HG02981 (cell line): ENCODE data around the gene SHH.

Source experiments
- ATAC-seq: cut with Tn5 transposase; IDR thresholded peaks from one replicate; pipeline ENCODE4 v1.9.1; 2021; ENCODE audit warnings: mild to moderate bottlenecking, moderate library complexity; ENCODE audit not compliant: unreplicated experiment

The SHH gene

DNA sequence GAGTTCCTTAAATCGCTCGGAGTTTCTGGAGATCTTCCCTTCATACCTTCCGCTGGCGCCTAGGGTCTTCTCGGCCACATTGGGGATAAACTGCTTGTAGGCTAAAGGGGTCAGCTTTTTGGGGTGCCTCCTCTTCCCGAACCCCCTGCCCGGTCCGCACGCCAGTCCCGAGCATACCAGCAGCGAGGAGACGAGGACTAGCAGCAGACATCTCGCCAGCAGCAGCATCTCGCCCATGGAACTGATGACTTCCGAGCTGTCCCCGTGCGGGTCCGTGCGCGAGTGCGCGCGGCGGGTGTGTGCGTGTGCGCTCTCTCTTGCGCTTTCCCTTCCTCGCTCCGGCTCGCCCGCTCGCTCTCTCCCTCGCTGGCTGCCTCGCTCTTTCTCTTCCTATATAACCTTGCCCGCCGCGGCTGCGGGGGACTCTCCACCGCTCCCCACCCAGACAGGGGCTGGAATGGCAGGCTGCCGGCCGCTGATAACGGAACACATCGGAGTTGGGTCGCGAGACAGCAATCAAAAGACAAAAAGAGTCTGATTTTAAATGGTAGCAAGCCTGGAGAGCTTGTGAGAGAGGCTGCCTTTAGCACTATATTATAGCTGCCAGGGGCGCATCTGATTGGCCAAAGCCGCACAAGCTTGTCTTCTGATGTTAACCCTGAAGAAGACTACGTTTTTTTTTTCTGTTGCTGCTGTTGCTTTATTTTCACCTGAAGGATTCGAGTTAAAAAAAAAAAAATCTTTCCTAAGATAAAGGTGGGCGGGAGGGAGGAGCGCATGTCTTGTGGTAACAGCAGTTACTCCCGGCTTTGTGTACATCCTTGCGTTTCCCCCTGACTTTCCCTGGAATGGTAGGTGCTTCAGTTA, at the start of gene SHH:
Gene SHH (minus strand): TSS at position 569 of the 867 bp plus-strand sequence. CDS start 341 bp downstream, at position 228.
- ATAC-seq: no peak

- ATAC-seq: no peak
Observed at GRCh38 chr7:155861480-155861868, 49.2 kb upstream of the SHH start.

DNA sequence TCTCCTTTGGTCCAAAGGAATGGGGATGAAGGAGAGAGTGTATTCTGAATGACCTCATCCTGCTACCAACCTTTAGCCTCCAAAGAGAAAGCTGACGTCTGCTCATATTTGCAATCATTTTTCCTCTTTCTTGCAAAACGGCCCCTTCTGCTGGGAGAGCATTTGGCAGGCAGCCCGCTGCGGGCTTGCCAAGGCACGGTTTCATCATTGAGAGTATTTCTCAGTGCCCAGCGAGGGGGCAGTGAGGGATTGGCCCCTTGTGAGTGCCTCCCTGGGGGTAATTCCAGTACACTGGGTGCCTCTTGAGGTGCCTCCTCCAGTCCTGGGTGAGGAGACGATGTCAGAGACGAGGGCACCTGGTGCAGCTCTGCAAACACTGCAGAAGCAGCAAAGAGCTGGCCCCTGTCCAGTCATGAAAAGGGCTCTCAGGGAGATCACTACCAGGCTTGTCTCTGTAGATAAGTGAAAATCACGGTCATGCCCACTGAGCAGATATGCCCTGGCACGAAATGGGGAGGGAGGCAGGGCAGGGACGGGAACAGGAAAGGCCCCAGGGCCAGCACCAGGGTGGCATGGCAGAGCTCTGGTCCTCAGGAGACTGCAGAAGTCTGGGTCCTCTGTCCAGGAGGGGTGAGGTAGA, 48.7 kb upstream of the SHH start:
- ATAC-seq: no peak

GRCh38 chr7:155860461-155860839, 48.2 kb upstream of the SHH start:
- no peak for ATAC-seq

GRCh38 chr7:155858521-155859061, 46.3 kb upstream of the SHH start:
- ATAC-seq: no peak

DNA sequence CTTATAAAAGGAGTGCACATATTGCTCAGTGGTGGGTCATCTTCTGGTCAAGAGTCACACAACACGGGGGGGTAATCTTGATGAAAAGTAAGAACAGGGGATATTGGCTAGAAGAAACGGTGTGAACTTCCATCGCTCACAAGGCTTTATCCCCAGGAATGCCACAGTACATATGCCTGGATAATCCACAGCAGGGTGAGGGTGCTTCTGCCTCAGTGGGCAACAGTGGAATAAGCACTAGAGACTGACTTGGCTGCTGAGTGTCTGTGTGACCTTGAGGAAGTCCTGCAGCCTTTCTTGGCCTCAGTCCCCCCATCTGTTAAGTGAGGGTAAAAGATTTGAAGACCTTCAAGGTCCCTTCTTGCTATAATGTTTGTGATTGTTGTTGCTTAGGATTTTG, 44.9 kb upstream of the SHH start:
- no peak for ATAC-seq

DNA sequence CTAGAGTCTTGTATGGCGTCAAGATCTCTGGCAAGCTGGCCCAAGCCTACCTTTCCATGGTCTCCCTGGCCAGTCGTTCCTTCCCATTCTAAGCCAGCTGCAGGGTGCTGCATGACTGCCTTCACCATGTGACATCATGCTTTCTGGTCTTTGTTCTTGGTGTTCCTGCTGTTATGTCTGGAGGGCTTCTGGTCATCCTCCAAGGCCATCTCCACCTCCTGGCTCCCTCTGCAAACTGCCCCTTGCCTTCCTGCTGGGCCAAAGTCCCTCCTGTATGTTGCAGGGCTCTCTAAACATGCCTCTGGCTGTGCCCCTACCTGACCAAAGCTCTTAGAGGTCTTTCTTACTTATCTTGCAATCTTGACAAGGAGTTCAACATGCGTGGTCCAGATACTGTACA, 44.4 kb upstream of the SHH start:
- no peak for ATAC-seq

DNA sequence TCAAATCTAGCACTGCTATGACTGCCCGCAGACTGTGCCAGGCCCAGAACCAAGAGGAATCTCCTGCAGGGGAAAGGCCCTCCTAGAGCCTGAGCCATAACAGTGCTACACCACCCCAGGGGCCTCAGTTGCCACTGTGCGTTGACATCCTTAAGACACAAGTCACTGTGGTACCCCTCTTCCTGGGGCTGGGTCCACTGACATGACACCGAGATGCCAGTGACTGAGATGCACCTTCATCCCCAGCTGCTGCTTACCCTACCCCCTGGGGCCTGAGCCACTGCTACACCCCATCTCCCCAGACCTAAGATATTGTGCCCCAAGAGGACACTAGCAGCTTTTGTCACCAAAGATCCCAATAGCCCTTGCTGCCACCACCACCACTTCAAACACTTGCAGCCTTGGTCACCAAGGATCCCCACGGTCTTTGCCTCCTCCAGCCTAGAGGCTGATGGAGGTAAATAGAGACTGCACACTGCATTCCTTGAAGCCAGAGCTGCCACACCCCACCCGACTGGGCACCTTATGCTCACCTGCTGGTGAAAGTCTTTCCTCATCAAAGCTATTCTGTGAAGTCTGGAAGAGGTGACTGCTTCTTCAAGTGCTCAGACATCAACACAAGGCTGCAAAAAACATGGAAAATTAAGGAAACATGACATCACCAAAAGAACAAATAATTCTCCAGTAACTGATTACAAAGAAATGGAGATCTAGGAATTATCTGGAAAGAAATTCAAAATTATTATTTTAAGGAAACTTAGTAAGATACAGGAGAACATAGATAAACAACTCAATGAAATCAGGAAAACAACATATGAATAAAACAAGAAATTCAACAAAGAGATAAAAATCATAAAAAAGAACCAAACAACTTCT, 40.4 kb upstream of the SHH start:
- ATAC-seq: no peak

DNA sequence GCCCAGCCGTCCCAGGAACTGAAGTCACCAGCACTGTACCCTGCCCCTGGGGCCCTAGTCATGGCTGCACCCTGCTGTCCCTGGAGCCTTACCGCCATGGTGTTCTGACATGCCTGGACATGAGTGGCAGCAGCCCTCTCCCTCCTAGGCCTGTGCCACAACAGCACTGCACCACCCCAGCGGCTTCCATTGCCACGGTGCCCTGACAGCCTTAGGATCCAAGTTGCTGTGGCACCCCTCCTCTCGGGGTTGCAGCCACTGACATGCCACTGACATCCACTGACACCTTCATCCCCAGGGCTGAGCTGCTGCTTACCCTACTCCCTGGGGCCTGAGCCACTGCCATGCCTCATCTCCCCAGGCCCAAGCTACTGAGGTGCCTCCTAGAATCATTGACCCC, 39.6 kb upstream of the SHH start:
- no peak for ATAC-seq

DNA sequence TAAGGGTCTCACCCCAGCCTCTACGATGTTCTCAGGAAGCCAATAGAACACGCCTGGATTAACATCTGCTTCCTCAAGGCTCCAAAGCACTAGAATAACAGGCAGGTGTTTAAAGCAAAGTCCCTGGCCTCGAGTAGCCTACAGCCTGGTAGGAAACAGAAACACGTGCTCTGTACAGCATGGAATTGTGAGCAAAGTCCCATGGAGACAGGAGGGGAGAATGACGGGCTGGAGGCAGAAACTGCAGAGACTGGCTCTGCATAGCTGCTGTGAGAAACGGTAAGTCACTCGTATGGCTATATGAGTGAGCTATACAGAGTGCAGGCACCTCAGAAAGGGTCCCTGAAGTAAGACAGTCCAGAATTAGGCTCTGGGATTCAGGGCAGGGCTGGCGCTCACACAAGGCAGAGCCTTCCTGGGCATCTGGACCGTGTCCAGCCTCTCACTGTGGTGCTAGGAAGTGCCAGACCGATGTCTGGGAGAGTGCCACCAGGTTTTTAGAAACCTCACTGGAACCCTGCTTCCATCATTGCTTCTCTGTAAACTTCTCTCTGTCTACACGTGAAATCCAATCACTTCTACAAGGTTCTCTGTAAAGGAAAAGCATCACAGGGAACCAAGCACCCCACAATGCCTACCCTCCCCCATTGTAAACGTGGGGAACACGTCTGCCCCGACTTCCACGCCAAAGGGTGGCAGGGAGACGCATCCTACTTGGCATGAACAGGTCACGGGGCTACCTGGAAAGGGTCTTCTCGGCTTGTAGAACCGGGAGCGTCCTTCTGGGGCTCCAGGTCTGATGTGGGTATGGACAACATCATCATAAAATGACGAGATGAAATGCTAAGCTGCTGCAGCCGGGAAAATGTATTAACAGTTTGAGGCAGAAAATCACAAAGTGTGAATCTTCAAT, 38.8 kb upstream of the SHH start:
- no peak for ATAC-seq

GRCh38 chr7:155850001-155850436, 37.8 kb upstream of the SHH start:
- ATAC-seq: no peak

GRCh38 chr7:155848691-155849669, 36.7 kb upstream of the SHH start:
- ATAC-seq: no peak

- no peak for ATAC-seq
Observed at GRCh38 chr7:155847821-155848435, 35.7 kb upstream of the SHH start.

DNA sequence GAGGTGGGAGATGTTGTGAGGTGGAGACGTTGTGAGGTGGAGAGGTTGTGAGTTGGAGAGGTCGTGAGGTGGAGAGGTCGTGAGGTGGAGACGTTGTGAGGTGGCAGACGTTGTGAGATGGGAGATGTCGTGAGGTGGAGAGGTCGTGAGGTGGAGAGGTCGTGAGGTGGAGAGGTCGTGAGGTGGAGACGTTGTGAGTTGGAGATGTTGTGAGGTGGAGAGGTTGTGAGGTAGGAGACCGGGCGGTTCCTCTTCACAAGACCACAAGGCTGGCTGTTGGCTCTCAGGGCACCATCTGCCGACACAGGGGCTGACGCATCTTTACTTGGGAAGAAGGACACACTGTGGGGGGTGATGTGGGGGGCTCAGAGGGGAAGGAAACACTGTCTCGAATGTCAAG, 34.7 kb upstream of the SHH start:
- no peak for ATAC-seq

GRCh38 chr7:155846156-155846555, 33.9 kb upstream of the SHH start:
- no peak for ATAC-seq

- ATAC-seq: no peak
Observed at GRCh38 chr7:155845226-155845625, 33.0 kb upstream of the SHH start.

- no peak for ATAC-seq
Observed at GRCh38 chr7:155844526-155844925, 32.3 kb upstream of the SHH start.

DNA sequence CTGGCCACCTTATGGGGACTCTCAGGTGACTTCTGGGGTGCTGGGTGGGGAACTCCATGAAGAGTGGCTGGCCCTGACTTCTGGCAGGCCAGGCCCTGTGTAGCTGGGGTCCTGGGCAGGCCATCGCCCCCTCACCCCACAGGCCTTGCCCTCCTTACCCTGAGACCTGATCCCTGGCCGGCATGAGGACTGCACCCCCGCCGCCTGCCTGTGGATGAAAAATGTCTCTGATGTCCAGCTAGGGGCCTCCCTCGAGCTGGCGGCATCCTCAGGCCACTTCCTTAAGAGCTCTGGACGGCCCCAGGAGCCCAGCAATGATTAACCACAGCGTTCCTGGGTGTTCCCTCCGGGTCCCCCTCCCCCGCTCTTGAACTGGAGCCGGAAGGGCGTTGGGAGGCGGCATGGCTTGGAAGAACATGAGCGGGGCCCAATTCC, 31.8 kb upstream of the SHH start:
- no peak for ATAC-seq
